ENCODE results near the gene QRICH1.
"Not testable (repeated sequence)": the region's sequence is repeated elsewhere in the genome, so short reads cannot be mapped to it uniquely, and the experiment has no call there.

The QRICH1 gene

GRCh38 chr3:49017229-49017970 is 76.5 kb downstream of the QRICH1 start:
- DNase-seq (ENCODE audit: low read depth, low spot score) = no peak

GRCh38 chr3:49016414-49017228 is 77.2 kb downstream of the QRICH1 start:
- DNase-seq (ENCODE audit: low read depth, low spot score) = no peak

GRCh38 chr3:49015765-49016164 is 78.1 kb downstream of the QRICH1 start:
- no peak for DNase-seq (ENCODE audit: low read depth, low spot score)

GRCh38 chr3:49015072-49015471 is 78.8 kb downstream of the QRICH1 start:
- no peak for DNase-seq (ENCODE audit: low read depth, low spot score)

- no peak for DNase-seq (ENCODE audit: low read depth, low spot score)
Observed at GRCh38 chr3:49013738-49014660, 79.9 kb downstream of the QRICH1 start.

- no peak for DNase-seq (ENCODE audit: low read depth, low spot score)
Observed at GRCh38 chr3:49013113-49013737, 80.6 kb downstream of the QRICH1 start.

GRCh38 chr3:49012441-49013017 is 81.3 kb downstream of the QRICH1 start:
- no peak for DNase-seq (ENCODE audit: low read depth, low spot score)

GRCh38 chr3:49009396-49009795 is 84.5 kb downstream of the QRICH1 start:
- no peak for DNase-seq (ENCODE audit: low read depth, low spot score)

GRCh38 chr3:49008627-49009026 is 85.2 kb downstream of the QRICH1 start:
- DNase-seq (ENCODE audit: low read depth, low spot score) = not testable (repeated sequence)

- DNase-seq (ENCODE audit: low read depth, low spot score) = peak; percentile 74
Observed at GRCh38 chr3:49007771-49008528, 85.9 kb downstream of the QRICH1 start.

GRCh38 chr3:49007068-49007770 is 86.7 kb downstream of the QRICH1 start, which contains the start of gene WDR6:
Gene WDR6, plus strand, starts transcription at chr3:49007391. Its CDS starts 41 bp downstream, at chr3:49007432.
- DNase-seq (ENCODE audit: low read depth, low spot score) = peak; percentile 97

- no peak for DNase-seq (ENCODE audit: low read depth, low spot score)
Observed at GRCh38 chr3:49006408-49007067, 87.3 kb downstream of the QRICH1 start.

GRCh38 chr3:49005998-49006397 is 87.9 kb downstream of the QRICH1 start:
- DNase-seq (ENCODE audit: low read depth, low spot score) = no peak

GRCh38 chr3:49005303-49005680 is 88.6 kb downstream of the QRICH1 start:
- no peak for DNase-seq (ENCODE audit: low read depth, low spot score)

- DNase-seq (ENCODE audit: low read depth, low spot score) = no peak
Observed at GRCh38 chr3:49004352-49005302, 89.2 kb downstream of the QRICH1 start.

- DNase-seq (ENCODE audit: low read depth, low spot score) = no peak
Observed at GRCh38 chr3:49001155-49001554, 92.7 kb downstream of the QRICH1 start.

- DNase-seq (ENCODE audit: low read depth, low spot score) = no peak
Observed at GRCh38 chr3:48999085-48999858, 94.6 kb downstream of the QRICH1 start.

All from activated CD4-positive, CD25-positive, alpha-beta regulatory T cell treated with anti-CD3 and anti-CD28 coated beads, Interleukin-2, amount 50 U/mL, for 16 hours (primary cell).